Stimulated activated CD4-positive, alpha-beta T cell treated with anti-CD3 and anti-CD28 coated beads, Interleukin-4, amount 100 ng/mL, for 1 hour (primary cell): ENCODE measurements around the gene KY.

Experiments used
- DNase-seq: peaks from one replicate; pipeline ENCODE4 v3.0.0-alpha.2; 2020

Gene KY, protein sequence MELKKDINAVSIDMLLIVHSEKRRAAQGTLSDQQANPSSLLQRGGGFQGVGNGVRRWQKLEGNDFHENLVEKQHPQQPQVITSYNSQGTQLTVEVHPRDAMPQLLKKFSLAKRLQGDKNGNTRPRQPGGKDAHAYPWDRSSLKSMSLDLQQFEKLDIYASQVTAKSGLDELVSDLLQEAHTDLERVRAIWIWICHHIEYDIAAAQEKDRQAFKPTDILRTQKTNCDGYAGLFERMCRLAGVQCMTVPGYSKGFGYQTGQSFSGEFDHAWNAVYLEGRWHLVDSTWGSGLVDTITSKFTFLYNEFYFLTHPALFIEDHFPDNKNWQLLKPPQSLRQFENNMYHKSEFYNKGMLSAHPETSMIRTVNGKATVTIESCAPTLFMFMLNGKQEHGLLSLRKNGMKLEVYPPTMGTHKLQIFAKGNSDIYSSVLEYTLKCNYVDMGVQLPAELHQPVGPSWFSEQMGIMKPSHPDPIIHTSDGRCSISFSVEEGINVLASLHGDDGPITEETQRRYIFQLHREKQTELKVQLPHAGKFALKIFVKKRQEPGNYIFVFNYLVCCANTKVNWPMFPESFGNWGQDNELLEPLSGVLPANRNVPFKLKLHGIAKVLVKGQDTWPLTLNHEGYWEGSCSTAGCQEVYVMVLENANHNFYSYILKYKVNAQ

DNA sequence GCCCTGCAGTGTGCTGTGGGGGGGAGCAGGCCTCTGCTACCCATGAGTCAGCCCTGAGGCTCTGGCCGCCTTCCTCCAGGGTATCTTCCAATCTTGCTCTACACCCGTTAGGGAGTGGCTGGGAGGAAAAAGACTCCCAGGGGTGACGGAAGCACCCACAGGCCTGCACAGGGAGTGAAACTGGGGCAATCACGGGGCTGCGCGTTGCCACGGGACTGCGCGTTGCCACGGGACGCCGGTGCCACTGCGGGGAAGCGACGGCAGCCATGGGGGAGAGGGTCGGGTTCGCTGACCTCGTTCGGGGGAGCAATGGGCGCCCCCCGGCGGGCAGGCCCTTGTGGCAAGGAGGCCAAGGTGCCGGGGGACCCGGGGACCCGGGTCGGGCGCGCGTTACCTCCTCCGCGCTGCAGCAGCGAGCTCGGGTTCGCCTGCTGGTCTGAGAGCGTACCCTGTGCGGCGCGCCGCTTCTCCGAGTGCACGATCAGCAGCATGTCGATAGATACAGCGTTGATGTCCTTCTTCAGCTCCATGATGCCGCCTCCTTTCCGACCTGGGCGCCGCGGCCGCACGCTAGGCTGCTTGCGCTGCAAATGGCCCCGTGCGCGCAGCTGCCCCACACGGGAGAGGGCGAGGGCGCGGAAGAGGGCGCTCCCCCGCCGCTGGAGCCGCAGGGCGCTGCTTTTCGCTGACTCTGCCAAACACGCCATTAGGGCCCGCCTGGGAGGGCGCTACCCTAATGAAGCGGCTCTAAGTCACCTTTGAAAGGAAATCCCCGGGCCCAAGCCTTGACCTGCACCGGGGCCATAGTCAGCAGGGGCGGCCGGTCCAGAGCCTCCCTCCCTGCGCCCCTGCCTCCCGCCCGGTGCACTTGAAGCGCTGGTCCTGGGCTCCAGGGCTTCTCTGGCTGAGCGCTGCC lies at the start of gene KY:
Gene KY (minus strand): TSS at position 592 of the 916 bp plus-strand sequence. CDS start 62 bp downstream, at position 530.
- no peak for DNase-seq

- no peak for DNase-seq
Measured at GRCh38 chr3:134699721-134700120, 48.9 kb upstream of the KY start.

DNA sequence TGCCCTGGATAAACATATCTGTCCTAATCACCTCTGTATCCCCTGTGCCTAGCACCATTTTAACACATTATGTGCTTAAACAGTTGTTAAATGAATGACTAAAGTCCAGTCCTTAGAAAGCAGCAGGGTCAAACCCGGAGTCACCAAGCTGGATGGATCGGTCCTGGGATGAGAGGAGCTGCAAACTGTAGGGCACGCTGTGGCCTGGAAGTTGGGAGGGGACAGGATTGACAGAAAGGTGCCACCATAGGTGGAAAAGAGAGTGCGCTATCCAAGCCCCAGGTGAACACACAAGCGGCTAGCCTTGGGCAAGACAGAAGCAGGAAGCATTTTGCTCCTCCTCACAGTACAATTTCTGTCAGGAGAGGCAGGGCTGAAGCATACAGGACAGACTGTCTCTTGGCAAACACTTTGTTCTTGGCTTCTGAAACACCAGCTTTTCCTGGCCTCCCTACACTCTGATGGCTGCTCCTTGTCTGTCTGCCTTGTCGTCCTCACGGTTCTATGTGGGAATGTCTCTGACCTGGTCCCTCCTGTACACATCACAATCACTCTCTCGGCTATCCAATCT lies 48.4 kb upstream of the KY start:
- DNase-seq, result no peak

- DNase-seq, result no peak
Measured at GRCh38 chr3:134697830-134698689, 47.2 kb upstream of the KY start.

- DNase-seq, result no peak
Measured at GRCh38 chr3:134696155-134696554, 45.3 kb upstream of the KY start.

DNA sequence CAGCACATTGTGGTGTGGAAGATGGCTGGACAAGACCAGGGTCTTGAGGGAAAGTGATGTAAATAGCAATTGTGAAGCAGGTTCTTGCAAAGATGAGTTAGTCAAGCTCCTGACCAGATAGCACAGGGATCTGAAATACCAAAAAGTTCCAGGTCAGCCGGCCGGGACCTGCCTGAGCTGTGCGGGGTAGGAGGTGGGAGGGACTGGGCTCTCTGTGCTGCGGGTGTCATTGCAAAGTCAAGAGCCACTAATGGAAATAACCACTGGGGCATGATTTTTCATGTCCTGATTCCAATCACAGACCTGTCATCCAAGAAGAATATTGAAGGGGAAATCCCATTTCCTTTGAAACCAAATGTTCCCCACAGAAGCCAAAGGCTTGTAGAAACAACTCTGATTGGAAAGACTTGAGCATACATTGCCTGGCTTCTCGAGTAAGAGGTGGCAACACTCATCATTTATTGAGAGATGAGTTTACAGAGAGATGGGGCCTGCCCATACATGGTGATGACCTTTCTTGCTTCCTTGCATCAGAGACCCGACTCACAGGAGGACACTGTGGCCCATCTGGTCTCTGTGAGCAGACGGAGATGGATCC lies 44.2 kb upstream of the KY start:
- DNase-seq, result no peak

DNA sequence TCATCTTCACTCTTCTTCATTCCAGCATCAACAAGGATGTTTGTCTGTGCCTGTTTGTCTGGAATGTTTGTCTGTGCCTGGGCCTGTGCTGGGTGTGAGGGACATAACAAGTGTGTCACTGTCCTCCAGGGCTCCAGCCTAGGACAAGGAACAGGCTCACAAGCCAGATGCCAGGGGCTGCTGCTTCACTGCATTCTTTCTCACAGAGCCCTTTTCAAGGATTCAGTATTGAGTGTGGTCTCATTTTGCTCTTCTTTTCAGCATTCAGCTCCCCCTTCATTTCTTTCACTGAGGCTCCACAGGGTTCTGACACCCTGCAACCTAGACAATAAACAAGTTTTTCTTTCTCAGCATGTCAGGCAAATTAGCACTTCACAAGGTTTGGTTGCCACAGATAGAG lies 43.6 kb upstream of the KY start:
- DNase-seq, result no peak

DNA sequence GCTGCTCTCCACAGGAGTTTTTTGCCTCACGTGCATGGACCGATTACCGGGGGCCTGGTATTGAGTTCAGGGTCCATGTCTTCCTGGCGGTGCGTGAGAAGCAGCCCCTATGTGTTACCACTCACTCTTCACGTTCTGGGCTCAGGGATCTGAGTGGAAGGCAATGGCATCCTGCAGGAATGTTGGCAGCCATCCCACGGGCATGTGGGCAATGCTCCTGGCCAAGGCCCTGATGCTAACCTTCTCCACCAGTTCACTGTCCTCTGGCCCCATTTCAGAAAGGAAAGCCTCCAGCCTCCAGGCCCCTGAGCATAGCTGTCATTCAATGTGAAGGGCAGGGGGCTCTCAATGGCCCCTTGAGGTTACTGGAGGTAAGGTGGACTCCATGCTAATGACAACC lies 43.0 kb upstream of the KY start:
- DNase-seq, result no peak

DNA sequence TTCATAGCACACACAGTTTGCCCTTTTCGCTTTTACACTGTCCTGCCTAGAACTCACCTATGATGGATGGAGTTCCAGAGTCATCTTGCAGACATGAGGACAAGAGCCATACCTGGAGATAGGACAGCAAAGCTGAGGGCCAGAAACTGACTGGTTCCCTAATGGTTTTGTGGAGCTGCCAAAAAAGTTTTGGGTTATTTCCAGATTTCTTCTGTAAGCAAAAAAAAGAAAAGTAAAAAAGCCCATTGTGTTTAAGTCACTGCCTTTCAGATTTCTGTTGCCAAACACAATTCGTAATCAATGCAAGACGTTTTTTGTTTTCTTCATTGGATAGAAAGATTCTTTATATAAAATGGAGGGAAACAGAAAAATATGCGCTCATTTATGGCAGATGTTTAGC lies 42.4 kb upstream of the KY start:
- no peak for DNase-seq

- DNase-seq, result no peak
Measured at GRCh38 chr3:134690226-134690625, 39.4 kb upstream of the KY start.

DNA sequence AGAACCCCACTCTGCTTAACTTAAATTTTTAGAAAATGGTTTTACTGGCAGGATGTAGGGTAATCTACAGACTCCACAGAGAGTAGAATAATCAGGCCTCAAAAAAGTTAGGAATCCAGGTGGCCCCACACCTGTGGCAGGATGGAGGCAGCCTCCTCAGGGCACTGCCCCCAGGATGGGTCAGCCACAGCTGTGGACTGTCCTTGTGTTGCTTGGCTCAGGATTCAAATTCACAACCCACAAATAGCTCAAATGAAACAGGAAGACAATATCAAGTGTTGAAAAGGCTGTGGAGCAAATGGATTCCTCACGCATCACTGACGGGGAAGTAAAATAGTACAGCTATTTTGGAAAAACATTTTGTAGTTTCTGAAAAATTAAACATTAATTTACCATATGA lies 36.8 kb upstream of the KY start:
- no peak for DNase-seq

DNA sequence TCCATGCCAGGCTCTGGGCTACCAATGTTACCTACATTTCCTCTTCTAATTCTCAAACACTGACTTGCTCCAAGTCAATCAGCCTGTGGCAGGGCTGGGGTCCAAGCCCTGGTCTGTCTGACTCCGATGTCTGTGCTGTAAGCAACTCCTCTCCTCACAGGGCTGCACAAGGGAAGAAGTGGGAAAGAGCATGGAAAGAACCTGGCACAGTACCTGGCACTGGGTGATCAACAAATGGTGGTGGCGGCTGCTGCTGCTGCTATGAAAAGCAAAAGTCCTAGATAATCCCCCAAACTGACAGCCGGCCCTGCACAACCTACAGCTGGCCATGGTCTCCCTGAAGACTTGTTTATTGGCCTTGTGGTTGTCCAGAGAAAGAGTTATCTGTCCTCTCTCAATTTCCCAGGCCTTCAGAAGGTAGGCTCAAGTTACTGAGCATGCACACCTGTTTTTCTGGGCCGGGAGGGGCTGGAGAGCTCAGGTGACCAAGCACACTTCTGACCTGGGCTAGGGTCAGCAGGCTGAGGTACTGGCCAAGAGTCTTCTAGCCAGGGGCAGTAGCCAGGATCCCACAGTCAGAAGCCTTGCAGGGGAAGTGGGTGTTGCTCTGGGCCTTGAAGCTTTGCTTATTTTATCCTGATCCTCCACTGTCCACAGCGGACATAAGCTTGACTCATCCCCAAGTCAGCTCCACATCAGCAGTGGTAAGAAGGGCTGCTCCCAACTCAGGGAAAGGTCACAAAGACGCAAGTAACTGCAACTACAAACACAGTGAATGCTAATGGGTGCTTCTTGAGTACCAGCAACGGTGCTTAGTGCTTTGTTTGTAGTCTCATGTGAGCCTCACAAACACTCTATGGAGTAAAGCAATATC lies 35.3 kb upstream of the KY start:
- DNase-seq, result no peak

DNA sequence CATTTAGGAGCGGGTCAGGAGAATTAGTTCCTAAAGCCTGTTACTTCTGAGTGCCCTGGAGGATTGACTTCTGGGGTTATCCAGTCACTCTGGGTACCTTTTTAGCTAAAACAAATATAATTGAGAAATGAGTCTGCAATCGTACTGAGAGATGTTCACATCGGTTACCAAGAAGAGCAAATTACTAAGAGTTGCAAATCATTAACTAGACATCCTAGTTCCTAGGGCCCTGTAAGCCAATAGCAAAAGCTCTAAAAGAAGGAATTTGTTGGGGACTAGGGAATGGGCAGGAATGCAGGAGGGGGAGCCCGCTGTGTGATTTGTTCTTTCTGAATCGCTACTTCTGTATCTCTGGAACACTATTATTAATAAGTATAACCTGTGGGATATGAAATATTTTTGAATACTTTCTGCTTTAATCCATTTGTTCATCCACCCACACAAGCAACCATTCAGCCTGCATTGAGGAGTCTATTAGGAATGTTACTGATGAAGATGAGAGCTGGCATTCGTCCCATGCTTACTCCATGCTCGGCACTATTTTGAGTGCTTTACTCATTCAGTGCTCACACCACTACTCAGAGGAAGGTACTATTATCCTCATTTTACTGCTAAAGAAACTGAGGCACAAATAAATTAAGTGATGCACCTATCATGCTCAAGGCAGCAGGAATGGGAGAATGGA lies 31.5 kb upstream of the KY start:
- no peak for DNase-seq

DNA sequence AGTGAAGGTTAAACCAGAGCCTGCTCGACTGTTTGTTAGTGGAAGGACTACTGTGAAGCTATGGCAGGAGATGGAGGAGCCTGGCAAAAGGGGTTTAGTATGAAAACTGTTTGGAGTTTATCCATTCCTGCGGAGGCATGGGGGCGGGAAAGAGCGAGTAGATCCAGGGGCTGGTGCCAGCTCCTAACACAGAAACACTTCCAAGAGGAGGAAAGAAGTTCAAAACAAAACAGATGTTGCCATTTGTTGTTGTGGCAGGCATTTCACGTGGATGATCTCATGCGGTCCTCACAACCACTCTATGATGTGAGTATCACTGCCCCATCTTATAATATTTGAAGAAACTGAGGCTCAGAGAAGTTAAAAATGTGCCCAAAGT lies 30.7 kb upstream of the KY start:
- DNase-seq, result no peak

DNA sequence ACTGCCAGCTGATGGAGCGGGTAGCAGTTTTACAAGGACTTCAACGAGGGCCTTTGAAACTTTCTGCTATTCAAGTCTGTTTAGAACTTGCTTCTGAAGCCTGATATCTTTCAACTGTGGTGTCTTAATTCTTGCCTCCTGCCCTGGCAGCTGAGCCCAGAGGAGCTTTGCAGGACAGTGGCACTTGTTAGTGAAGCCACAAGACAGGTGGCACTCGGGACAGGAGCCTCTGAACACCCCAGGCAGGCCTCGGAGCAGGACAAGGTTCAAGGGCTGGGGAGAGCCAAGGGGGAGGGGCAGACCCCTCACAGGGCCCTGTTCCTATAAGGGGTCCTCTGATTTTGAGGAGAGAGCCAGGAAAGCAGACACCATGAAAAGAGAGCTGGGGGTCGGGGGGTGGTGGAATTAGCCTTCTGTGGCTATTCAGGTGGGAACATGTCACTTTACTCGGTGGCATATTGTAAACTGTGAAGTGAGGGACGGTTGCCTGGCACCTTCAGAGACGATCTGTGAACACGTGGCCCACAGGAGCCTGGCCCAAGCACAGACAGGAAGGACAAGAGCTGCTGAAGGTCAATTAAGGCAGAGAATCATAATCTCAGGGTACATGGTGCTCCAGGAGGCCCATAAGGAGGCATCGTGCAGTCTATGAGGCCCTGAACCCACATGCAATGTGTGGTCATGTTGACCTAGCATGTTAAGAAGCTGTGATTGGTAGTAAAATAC lies 30.1 kb upstream of the KY start:
- no peak for DNase-seq

DNA sequence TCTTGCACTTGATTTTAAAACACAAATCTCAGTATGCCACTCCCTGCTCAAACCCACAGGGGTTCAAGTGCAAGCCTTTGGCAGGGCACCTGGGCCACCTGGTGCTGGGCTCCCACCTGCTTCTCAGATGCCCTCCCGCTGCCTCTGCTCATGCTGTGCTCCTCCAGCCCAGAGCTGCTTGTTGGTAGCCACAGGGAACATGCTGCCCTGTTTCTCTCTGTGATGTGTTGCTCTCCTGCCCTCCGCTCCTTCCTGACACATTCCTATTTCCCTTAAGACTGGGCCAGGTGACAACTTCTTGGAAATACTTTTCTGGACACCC lies 27.1 kb upstream of the KY start:
- no peak for DNase-seq

- no peak for DNase-seq
Measured at GRCh38 chr3:134677196-134677986, 26.6 kb upstream of the KY start.

GRCh38 chr3:134675726-134676256 lies 25.0 kb upstream of the KY start:
- no peak for DNase-seq
